ENCODE measurements around the gene EPHA3. TPM values are rescaled to one million over a fixed set of nuclear protein-coding genes. Genes with fewer than 3 reads are reported as not detected.

Gene EPHA3
- total and polyA plus RNA-seq, 9 of the 15 experiments (the other 6 are each of a cell fraction or from before 2014, with no cell fraction given): not detected

- no peak for TF ChIP-seq AFF4 (CRISPR knock-in tag; IDR thresholded peaks at IDR 0.05)
- TF ChIP-seq MYBL2 (IDR thresholded peaks at IDR 0.05; ENCODE audit: low read depth): no peak
- TF ChIP-seq MYBL2 (CRISPR knock-in tag; IDR thresholded peaks at IDR 0.05; ENCODE audit: borderline replicate concordance): no peak
- TF ChIP-seq ZBTB17 (CRISPR knock-in tag; IDR thresholded peaks at IDR 0.05): no peak
Observed at GRCh38 chr3:89364314-89364713, 256.9 kb downstream of the EPHA3 start (continued).

- Histone ChIP-seq H3K27me3 (ENCODE audit: control insufficient read depth in 2 of 2, insufficient read depth in 2 of 2, low read length in 2 of 2) (no peaks in the 10 kb centered on the region), H3K4me3 (no peak overlapping the region), H3K27ac (ENCODE audit: extremely low read depth, low read depth, low read length) (no peak overlapping the region), H3K79me2 (ENCODE audit: control insufficient read depth, insufficient read depth, low read length) (no peaks in the 10 kb centered on the region), H2AFZ (ENCODE audit: low read depth, low read length) (no peak overlapping the region), H4K20me1 (replicated peaks; ENCODE audit: control insufficient read depth, insufficient read depth, low read length) (no peaks in the 10 kb centered on the region), H3K9me3 (replicated peaks; ENCODE audit: control insufficient read depth, insufficient read depth, low read depth, low read length) (no peaks in the 10 kb centered on the region), H3K4me1 (replicated peaks in 1 of 2; ENCODE audit: control insufficient read depth in 2 of 2, insufficient read depth in 2 of 2, low read length in 2 of 2) (no peaks in the 10 kb centered on the region), H3K9me1 (ENCODE audit: control insufficient read depth, insufficient read depth, low read length) (no peaks in the 10 kb centered on the region), H3K4me2 (ENCODE audit: insufficient read depth, low read length) (no peak overlapping the region), H3K9ac (ENCODE audit: insufficient read depth in 1 of 2, low read depth in 2 of 2, low read length in 2 of 2) (no peak overlapping the region), H3K36me3 (ENCODE audit: control insufficient read depth, insufficient read depth, low read length) (no peaks in the 10 kb centered on the region)
- FAIRE-seq (no peak), ATAC-seq (no peak), DNase-seq (ENCODE audit: extremely low read depth in 1 of 4, low spot score in 3 of 4) (no peak)
- 0% methylated on average over 3 of the region's 3 CpGs for WGBS (ENCODE audit: insufficient coverage, low coverage, missing lambda C conversion rate)
- BruUV-seq (replicated peaks): no TSS peak
- ChIA-PET CTCF (ENCODE audit: low intra/inter-chr PET ratio) (no interaction called here), POLR2A (no interaction called here)
- in situ Hi-C loops (cut with MboI): no loop called here
- intact Hi-C loops (cut with micrococcal nuclease): no loop called here
- TF ChIP-seq CUX1 (CRISPR knock-in tag; IDR thresholded peaks at IDR 0.05) (no peak), TRIM28 (IDR thresholded peaks at IDR 0.05) (no peak), NEUROD1 (IDR thresholded peaks at IDR 0.05; ENCODE audit: borderline replicate concordance, low read depth, low read length, partially characterized antibody) (no peak), ZNF280A (IDR thresholded peaks at IDR 0.05; ENCODE audit: low read depth, partially characterized antibody) (no peak), NFIX (CRISPR knock-in tag; IDR thresholded peaks at IDR 0.05; ENCODE audit: low read depth) (no peak), MEIS2 (IDR thresholded peaks at IDR 0.05; ENCODE audit: partially characterized antibody) (no peak), NFE2L1 (tag; IDR thresholded peaks at IDR 0.05; ENCODE audit: borderline replicate concordance, low read depth) (no peak)
Observed at GRCh38 chr3:89367166-89367565, 259.7 kb downstream of the EPHA3 start.

Measured in K562 (cell line).